ACC112 (cell line): ENCODE results near the gene INTS14.

Experiments used
- H2AFZ ChIP-seq: fragments of 200-600 bp; sonication (generic); one replicate; pipeline ENCODE4 v1.6.0; 2017; ENCODE audit warnings: antibody characterized with exemption, low read length; ENCODE audit not compliant: unreplicated experiment
- H3K27ac ChIP-seq: fragments of 200-600 bp; sonication (generic); 2 replicates; pipeline ENCODE4 v1.5.1; 2014; ENCODE audit warnings: low read depth, mild to moderate bottlenecking, antibody characterized with exemption, low read length, moderate library complexity
- H3K27me3 ChIP-seq: fragments of 200-600 bp; sonication (generic); 2 replicates; pipeline ENCODE4 v1.6.1; 2014; ENCODE audit warnings: mild to moderate bottlenecking, antibody characterized with exemption, low read length, moderate library complexity, mixed read lengths; ENCODE audit not compliant: insufficient read depth
- H3K36me3 ChIP-seq: fragments of 200-600 bp; sonication (generic); 2 replicates; pipeline ENCODE4 v1.6.1; 2016; ENCODE audit warnings: mild to moderate bottlenecking, antibody characterized with exemption, low read length, moderate library complexity, mixed read lengths; ENCODE audit not compliant: insufficient read depth
- H3K4me1 ChIP-seq: fragments of 200-600 bp; sonication (generic); one replicate; pipeline ENCODE4 v1.6.1; 2016; ENCODE audit warnings: low read length, mixed read lengths; ENCODE audit not compliant: insufficient read depth, unreplicated experiment, control insufficient read depth
- H3K4me3 ChIP-seq: fragments of 200-600 bp; sonication (generic); 2 replicates; pipeline ENCODE4 v1.5.1; 2014; ENCODE audit warnings: mild to moderate bottlenecking, low read depth, low read length
- H3K79me2 ChIP-seq: fragments of 200-600 bp; sonication (generic); one replicate; pipeline ENCODE4 v1.6.0; 2016; ENCODE audit warnings: low read length; ENCODE audit not compliant: control insufficient read depth, unreplicated experiment, insufficient read depth

INTS14 gene

DNA sequence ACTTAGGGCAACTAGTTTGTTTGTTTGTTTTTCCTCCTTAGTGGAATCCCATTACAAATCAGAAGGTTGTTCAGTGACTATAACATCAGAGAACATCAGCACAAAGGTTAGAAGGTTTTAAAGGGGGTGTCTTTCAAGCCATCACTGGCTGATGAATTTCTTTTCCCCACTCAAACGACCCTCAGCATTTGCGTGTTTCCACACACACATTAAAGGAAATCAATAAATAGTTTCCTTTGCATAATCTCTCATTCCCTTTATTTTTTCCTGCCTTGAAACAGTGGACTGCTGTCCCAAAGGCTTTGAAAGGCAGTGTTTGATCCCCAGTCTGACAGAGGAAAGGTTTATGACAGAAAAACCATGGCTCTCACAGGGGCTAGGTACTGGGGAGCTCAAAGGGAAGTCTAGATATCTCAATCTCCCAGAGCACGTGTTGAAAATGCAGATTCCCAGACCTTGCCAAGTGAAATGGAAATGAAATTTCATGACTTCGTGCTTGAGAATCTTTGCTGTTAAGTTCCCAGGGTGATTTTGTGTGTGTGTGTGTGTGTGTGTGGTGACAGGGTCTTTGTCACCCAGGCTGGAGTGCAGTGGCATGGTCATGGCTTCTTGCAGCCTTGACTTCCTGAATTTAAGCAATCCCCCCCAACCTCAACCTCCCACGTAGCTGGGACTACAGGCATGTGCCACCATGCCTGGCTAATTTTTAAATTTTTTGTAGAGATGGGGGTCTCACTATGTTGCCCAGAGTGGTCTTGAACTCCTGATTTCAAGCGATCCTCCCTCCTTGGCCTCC is 2.2 kb upstream of the INTS14 start:
- peaks cover 23% of the 10 kb centered on the region for H3K4me1 ChIP-seq
- no peaks in the 10 kb centered on the region for H3K27me3 ChIP-seq
- no peak overlapping the region for H3K27ac ChIP-seq
- peaks cover 25% of the 10 kb centered on the region for H3K79me2 ChIP-seq
- H2AFZ ChIP-seq = no peak overlapping the region
- H3K4me3 ChIP-seq = no peak overlapping the region
- no peaks in the 10 kb centered on the region for H3K36me3 ChIP-seq

DNA sequence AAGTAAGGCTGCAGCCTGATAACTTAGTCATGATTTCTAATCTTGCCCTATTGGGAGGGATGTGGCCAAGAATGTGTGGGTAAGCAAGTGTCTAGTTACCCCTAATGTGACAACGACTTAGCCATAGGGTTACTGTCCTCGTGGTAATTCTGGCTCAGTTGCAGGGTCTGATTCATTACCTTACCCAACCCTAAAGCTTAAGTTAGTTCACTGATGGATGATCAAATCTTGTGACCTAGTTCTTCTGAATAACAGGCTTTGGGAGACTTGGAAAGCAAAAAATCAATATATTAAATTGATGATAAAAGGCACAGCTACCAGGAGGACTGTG is 1.6 kb upstream of the INTS14 start:
- H3K79me2 ChIP-seq = peaks cover 29% of the 10 kb centered on the region
- peaks cover 23% of the 10 kb centered on the region for H3K4me1 ChIP-seq
- no peaks in the 10 kb centered on the region; the same call in 1 of the 2 replicates for H3K36me3 ChIP-seq
- no peak overlapping the region for H3K27ac ChIP-seq
- no peaks in the 10 kb centered on the region for H3K27me3 ChIP-seq
- H3K4me3 ChIP-seq = peak overlapping the region; percentile 87; the same call in 1 of the 2 replicates
- no peak overlapping the region for H2AFZ ChIP-seq

DNA sequence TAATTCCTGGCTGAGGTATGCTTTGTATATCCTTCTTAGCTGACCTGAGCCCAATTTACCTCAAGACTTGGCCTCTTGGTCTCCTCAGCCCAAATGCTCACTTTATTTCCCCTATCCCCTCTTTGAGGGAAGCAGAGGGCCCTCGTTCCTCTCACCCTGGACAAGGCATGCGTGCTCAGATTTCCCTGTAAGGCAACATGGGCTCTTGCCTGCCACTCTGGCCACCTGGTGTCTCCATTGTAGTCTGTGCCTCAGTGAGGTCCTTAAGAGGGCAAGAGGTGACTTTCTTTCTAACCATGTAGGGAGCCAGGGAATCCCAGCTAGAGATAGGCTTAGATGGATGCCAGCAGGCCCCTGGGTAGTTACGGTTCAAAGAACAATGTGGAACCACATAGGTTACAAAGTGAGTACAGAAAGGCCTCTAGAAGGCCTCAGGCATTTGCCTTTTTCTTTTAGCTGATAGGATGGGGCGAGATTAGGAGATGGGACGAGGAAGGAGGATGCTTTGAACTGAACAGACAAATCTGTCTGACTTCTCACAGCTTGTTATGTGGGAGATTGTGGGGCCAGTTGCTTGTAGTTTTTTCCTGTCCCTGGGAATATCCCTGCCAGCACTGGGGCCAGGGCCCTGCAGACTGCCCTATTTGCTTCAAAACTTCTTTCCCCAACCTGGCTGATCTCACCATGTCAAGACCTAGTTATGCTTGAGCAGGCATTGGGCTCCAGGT is 1.1 kb upstream of the INTS14 start:
- Histone ChIP-seq H3K36me3 (peaks cover 3% of the 10 kb centered on the region; the same call in 1 of the 2 replicates), H3K4me3 (peak overlapping the region; percentile 87), H3K79me2 (peaks cover 34% of the 10 kb centered on the region), H3K27me3 (no peaks in the 10 kb centered on the region), H3K4me1 (peaks cover 23% of the 10 kb centered on the region), H2AFZ (peak overlapping the region; percentile 99), H3K27ac (peak overlapping the region; percentile 86)

DNA sequence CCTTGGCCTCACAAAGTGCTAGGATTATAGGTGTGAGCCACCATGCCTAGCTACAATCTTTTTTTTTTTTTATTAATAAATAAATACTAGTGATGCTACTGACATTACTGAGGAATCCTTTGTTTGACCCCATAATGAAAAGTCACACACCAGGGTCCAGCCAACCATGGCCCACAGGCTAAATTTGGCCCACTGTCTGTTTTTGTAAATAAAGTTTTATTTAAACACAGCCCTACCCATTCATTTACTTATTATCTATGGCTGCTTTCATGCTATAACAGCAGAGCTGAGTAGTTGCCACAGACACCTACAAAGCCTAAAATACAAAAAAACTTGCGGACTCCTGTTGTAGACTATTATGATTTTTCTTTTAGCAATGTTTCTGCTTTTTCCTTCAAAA is 7.4 kb downstream of the INTS14 start:
- Histone ChIP-seq H3K4me1 (no peaks in the 10 kb centered on the region), H3K79me2 (peaks cover 17% of the 10 kb centered on the region), H3K27me3 (no peaks in the 10 kb centered on the region), H3K27ac (no peak overlapping the region), H3K4me3 (no peak overlapping the region), H2AFZ (no peak overlapping the region), H3K36me3 (peaks cover 41% of the 10 kb centered on the region)

DNA sequence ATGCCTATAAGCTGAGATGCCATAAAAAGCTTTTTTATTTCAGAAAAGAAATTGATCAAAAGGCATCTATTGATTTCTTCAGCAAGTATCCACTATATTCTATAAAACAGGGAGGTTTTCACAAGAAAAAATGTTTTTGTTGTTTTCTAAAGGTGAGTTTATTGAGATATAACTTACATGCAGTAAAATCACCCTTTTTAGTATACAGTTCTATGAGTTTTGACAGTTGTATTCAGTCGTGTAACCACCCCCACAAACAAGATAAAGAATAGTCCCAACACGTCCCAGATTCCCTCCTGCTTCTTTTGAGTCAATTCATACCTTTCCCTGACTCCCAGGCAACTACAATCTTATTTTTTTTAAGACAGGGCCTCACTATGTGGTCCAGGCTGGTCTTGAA is 7.8 kb downstream of the INTS14 start:
- peaks cover 45% of the 10 kb centered on the region for H3K36me3 ChIP-seq
- H3K4me1 ChIP-seq = no peaks in the 10 kb centered on the region
- no peak overlapping the region for H3K27ac ChIP-seq
- no peak overlapping the region for H3K4me3 ChIP-seq
- no peak overlapping the region for H2AFZ ChIP-seq
- H3K27me3 ChIP-seq = no peaks in the 10 kb centered on the region
- H3K79me2 ChIP-seq = peaks cover 14% of the 10 kb centered on the region

DNA sequence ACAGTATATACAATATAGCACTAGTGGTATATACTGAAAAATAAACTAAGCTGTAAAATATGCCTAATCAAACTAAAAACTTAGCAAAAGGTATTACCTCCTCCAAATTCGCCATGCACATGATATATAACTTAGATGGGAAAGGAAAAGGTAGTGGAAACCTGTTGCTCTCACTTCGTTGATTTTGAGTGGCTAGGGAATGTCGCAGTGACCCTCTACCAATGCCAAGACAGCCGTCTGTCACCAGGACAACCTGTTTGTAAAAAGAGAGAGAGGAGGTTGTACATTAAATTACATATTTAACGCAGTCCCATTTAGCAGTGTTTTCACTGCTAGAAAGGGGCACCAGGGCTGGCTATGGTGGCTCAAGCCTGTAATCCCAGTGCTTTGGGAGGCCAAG is 11.3 kb downstream of the INTS14 start:
- Histone ChIP-seq H3K4me3 (no peak overlapping the region), H2AFZ (no peak overlapping the region), H3K36me3 (peaks cover 52% of the 10 kb centered on the region), H3K4me1 (no peaks in the 10 kb centered on the region), H3K27ac (no peak overlapping the region), H3K79me2 (no peaks in the 10 kb centered on the region), H3K27me3 (no peaks in the 10 kb centered on the region)

DNA sequence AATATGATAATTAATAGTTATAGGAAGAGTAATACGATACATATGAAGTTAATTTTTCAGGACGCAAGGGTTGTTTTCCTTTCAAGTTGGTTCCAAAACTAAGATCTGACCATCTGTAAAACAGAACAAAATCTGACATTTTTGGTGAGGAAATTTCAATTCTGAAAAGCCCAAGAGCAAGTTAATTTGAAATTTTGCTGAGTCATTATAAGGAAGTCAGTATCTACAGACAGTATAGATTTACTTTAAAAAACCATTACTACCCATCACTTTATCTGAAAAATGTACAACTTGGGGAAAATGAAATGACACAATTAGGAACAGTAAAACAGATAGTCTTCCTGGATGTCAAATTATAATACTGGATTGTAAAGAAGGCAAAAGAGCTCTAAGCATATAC is 12.5 kb downstream of the INTS14 start:
- Histone ChIP-seq H3K27ac (peak overlapping the region; percentile 4; the same call in 1 of the 2 replicates), H3K36me3 (peaks cover 43% of the 10 kb centered on the region), H3K4me3 (no peak overlapping the region), H3K27me3 (no peaks in the 10 kb centered on the region), H3K79me2 (no peaks in the 10 kb centered on the region), H2AFZ (no peak overlapping the region), H3K4me1 (no peaks in the 10 kb centered on the region)

DNA sequence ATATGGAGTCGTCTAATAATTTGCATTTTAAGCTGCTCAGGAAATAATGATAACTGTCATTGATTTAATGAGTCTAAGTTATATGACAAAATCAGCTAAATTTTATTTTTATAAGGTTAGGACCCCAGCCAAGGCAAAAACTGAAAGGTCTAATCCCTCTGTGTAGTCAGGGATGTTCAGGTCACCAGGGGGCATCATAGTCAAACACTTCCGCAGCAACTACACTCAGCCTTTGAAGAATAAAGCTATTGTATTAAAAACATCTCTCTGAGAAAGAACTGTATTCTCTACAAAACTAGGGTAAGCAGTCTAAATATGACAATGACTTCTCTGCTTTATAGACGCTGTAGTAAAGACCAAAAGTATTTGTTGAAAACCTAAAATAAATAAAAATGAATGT is 15.0 kb downstream of the INTS14 start:
- no peak overlapping the region for H3K4me3 ChIP-seq
- H3K36me3 ChIP-seq = peaks cover 47% of the 10 kb centered on the region
- H2AFZ ChIP-seq = no peak overlapping the region
- H3K27me3 ChIP-seq = no peaks in the 10 kb centered on the region
- H3K27ac ChIP-seq = no peak overlapping the region
- no peaks in the 10 kb centered on the region for H3K4me1 ChIP-seq
- H3K79me2 ChIP-seq = no peaks in the 10 kb centered on the region

DNA sequence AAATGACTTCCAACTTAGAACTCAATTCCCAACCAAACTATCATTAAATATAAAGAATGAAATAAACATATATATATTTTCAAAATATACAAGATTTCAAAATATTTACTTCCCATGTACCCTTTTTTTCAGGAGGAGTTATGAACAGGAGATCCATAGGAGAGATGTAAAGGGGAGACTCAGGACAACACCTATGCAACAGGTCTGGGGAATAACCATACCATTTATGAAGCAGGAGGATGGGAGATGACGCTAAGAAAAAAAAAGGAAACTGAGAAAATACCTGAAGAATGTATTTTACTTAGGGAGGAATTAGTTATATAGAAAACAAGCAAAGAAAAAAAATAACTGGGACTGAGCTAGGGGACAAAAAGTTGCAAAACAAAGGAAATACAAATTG is 23.8 kb downstream of the INTS14 start:
- H3K27me3 ChIP-seq = no peaks in the 10 kb centered on the region
- H2AFZ ChIP-seq = no peak overlapping the region
- H3K36me3 ChIP-seq = peaks cover 45% of the 10 kb centered on the region
- H3K79me2 ChIP-seq = no peaks in the 10 kb centered on the region
- H3K4me1 ChIP-seq = peaks cover 9% of the 10 kb centered on the region
- H3K27ac ChIP-seq = no peak overlapping the region
- H3K4me3 ChIP-seq = no peak overlapping the region

DNA sequence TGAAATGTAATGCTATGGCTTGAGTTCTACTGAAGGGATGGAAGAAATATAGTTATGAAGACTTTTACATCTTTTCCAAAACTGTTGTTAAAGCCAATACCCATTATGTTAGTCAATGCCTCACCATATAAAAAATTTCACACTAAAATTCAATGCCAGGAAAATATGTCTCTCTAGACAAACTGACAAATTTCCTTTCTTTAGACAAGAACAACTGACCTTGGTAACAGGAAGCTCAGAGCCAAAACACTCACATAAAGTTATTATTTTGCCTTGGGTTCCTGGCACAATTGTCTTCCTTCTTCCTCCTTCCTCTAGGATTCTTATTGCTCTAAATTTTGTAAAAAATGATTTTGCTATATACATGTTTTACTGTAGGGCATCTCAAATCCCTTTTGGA is 26.7 kb downstream of the INTS14 start:
- no peak overlapping the region for H3K4me3 ChIP-seq
- no peaks in the 10 kb centered on the region for H3K79me2 ChIP-seq
- peaks cover 21% of the 10 kb centered on the region for H3K4me1 ChIP-seq
- H2AFZ ChIP-seq = no peak overlapping the region
- no peaks in the 10 kb centered on the region for H3K27me3 ChIP-seq
- peaks cover 34% of the 10 kb centered on the region for H3K36me3 ChIP-seq
- peak overlapping the region; percentile 58 for H3K27ac ChIP-seq

DNA sequence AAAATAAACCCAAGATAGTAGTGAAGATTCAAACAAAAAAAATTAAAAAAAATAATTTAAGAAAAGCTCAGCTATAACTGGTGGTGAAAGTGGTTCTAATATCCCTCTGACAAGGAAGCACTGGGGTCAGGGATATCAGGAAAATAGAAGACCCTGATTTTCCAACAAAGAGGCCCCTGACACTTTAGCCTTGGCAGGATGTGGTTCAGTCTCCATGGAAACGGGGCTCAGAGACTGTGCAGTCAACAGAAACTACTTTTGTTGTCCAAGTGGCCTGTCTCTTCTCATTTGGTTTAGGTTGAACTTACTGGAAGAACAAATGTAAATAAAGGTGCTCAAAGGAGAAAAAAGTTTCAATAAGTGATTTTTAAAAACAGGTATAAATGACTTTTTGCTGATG is 27.2 kb downstream of the INTS14 start:
- peak overlapping the region; percentile 58 for H3K27ac ChIP-seq
- H3K36me3 ChIP-seq = peaks cover 35% of the 10 kb centered on the region
- H3K27me3 ChIP-seq = no peaks in the 10 kb centered on the region
- H2AFZ ChIP-seq = no peak overlapping the region
- no peak overlapping the region for H3K4me3 ChIP-seq
- no peaks in the 10 kb centered on the region for H3K79me2 ChIP-seq
- peaks cover 21% of the 10 kb centered on the region for H3K4me1 ChIP-seq
